CD14-positive monocyte (primary cell): ENCODE results near the gene TBC1D19. TPM values are rescaled to one million over a fixed set of nuclear protein-coding genes. Genes with fewer than 3 reads are reported as not detected.

Experiments used
- DNase-seq, 3 donors: peaks; one replicate each; pipeline ENCODE4 v3.0.0-alpha.2; 2011 to 2022
- H2AFZ ChIP-seq: 2 replicates; pipeline ENCODE4 v1.6.0; 2012; ENCODE audit warnings: mild to moderate bottlenecking, low read depth, low read length, inconsistent platforms; ENCODE audit not compliant: insufficient read depth, poor library complexity, severe bottlenecking
- H3K27ac ChIP-seq, 2 donors: 1 replicate in 1 of 2; 2 replicates in 1 of 2; pipeline ENCODE4 v1.5.1; 2012 to 2013; ENCODE audit warnings: low read length in 2 of 2, control low read depth in 1 of 2, inconsistent platforms in 1 of 2, low read depth in 1 of 2, mild to moderate bottlenecking in 1 of 2
- H3K27me3 ChIP-seq, 2 donors: one replicate each; pipeline versions ENCODE4 v1.6.0 to v1.6.1; 2011 to 2013; ENCODE audit warnings: low read length in 2 of 2; ENCODE audit not compliant: control insufficient read depth in 2 of 2, insufficient read depth in 2 of 2
- H3K36me3 ChIP-seq, 2 donors: replicated peaks in 1 of 2; 1 replicate in 1 of 2; 2 replicates in 1 of 2; pipeline versions ENCODE4 v1.5.1 to v1.6.1; 2012 to 2013; ENCODE audit warnings: low read length in 2 of 2, control low read depth in 1 of 2, inconsistent platforms in 1 of 2, mild to moderate bottlenecking in 1 of 2; ENCODE audit not compliant: insufficient read depth in 2 of 2, control insufficient read depth in 1 of 2
- H3K4me1 ChIP-seq, 2 donors: 1 replicate in 1 of 2; 2 replicates in 1 of 2; pipeline versions ENCODE4 v1.5.1 to v1.6.1; 2012 to 2013; ENCODE audit warnings: low read length in 2 of 2, control low read depth in 1 of 2, inconsistent platforms in 1 of 2, mild to moderate bottlenecking in 1 of 2, moderate library complexity in 1 of 2; ENCODE audit not compliant: insufficient read depth in 2 of 2, control insufficient read depth in 1 of 2
- H3K4me2 ChIP-seq: replicated peaks from 2 replicates; pipeline ENCODE3; 2012; ENCODE audit warnings: low read length, moderate library complexity, mild to moderate bottlenecking; ENCODE audit not compliant: poor library complexity, severe bottlenecking; ENCODE audit errors: extremely low read depth
- H3K4me3 ChIP-seq, 3 experiments: fragments of 200-600 bp in 1 of 3; sonication (generic) in 1 of 3; replicated peaks in 1 of 3; 1 replicate in 2 of 3; 2 replicates in 1 of 3; pipeline ENCODE4 v1.5.1; 2011 to 2013; ENCODE audit warnings: low read length in 3 of 3, mild to moderate bottlenecking in 3 of 3, control low read depth in 2 of 3, low read depth in 2 of 3, inconsistent platforms in 1 of 3, moderate library complexity in 1 of 3
- H3K79me2 ChIP-seq: 2 replicates; pipeline ENCODE4 v1.6.0; 2012; ENCODE audit warnings: mild to moderate bottlenecking, control low read depth, inconsistent platforms, low read length, moderate library complexity; ENCODE audit not compliant: insufficient read depth
- H3K9ac ChIP-seq: 2 replicates; pipeline ENCODE4 v1.6.0; 2017; ENCODE audit warnings: low read length, mild to moderate bottlenecking; ENCODE audit not compliant: insufficient read depth, poor library complexity, severe bottlenecking
- H3K9me3 ChIP-seq, 2 donors: replicated peaks in 1 of 2; 1 replicate in 1 of 2; 2 replicates in 1 of 2; pipeline versions ENCODE4 v1.5.1 to v1.6.1; 2012 to 2013; ENCODE audit warnings: low read length in 2 of 2, control low read depth in 1 of 2; ENCODE audit not compliant: control insufficient read depth in 1 of 2, insufficient read depth in 1 of 2
- H4K20me1 ChIP-seq: 2 replicates; pipeline ENCODE4 v1.6.0; 2012; ENCODE audit warnings: mild to moderate bottlenecking, low read length, control low read depth, moderate library complexity; ENCODE audit not compliant: insufficient read depth
- H3K27ac Mint-ChIP-seq, 7 donors: one replicate each; pipeline ENCODE4 v1.8.0; 2020; ENCODE audit warnings: mild to moderate bottlenecking in 7 of 7, mixed read lengths in 7 of 7, moderate library complexity in 6 of 7, inconsistent platforms in 2 of 7
- H3K27me3 Mint-ChIP-seq, 3 donors: one replicate each; pipeline ENCODE4 v1.8.0; 2021 to 2022; ENCODE audit warnings: low read depth in 3 of 3, mild to moderate bottlenecking in 3 of 3, mixed read lengths in 3 of 3, moderate library complexity in 3 of 3, inconsistent platforms in 1 of 3
- H3K36me3 Mint-ChIP-seq, 2 donors: one replicate each; pipeline ENCODE4 v1.8.0; 2020; ENCODE audit warnings: mixed read lengths in 2 of 2, inconsistent platforms in 1 of 2, mild to moderate bottlenecking in 1 of 2
- H3K4me1 Mint-ChIP-seq: one replicate; pipeline ENCODE4 v1.8.0; 2020; ENCODE audit warnings: mild to moderate bottlenecking, mixed read lengths
- H3K4me3 Mint-ChIP-seq, 2 donors: one replicate each; pipeline ENCODE4 v1.8.0; 2020; ENCODE audit warnings: mild to moderate bottlenecking in 2 of 2, mixed read lengths in 2 of 2, moderate library complexity in 1 of 2
- H3K9me3 Mint-ChIP-seq, 7 donors: one replicate each; pipeline ENCODE4 v1.8.0; 2020 to 2022; ENCODE audit warnings: mixed read lengths in 7 of 7, mild to moderate bottlenecking in 6 of 7, moderate library complexity in 6 of 7, inconsistent platforms in 2 of 7
- whole genome bisulfite sequencing: methylation state at CpG from one replicate; pipeline ENCODE4 v1.1.5; 2013; ENCODE audit warnings: missing lambda C conversion rate; ENCODE audit not compliant: insufficient coverage; 5-methylcytosine and 5-hydroxymethylcytosine counted together
- intact Hi-C, 2 donors: fragments of 100-400 bp; cut with micrococcal nuclease; formaldehyde crosslinking; loops; one replicate each; pipeline versions ENCODE4 v1.15.0 to v1.15.1; 2023
- polyA plus RNA-seq, 3 donors: library from polyadenylated mRNA; depleted of rRNA in 1 of 3; unstranded in 2 of 3; stranded (reverse) in 1 of 3; fragments of 300-500 nt in 2 of 3; fragments of >200 nt in 1 of 3; fragmentation: Illumina TruSeq in 2 of 3; gene quantifications; 1 replicate in 2 of 3; 2 replicates in 1 of 3; pipeline ENCODE4 v1.2.3, GENCODE V29; 2012 to 2021
- TF ChIP-seq, protein P1 (sequence below): fragments of 200-600 bp; IDR thresholded peaks from one replicate; pipeline ENCODE4 v1.8.0; 2022; ENCODE audit warnings: antibody characterized with exemption, mild to moderate bottlenecking

Gene TBC1D19
- polyA plus RNA-seq, 3 donors: 0.19 to 0.84 (median 0.33) TPM

DNA sequence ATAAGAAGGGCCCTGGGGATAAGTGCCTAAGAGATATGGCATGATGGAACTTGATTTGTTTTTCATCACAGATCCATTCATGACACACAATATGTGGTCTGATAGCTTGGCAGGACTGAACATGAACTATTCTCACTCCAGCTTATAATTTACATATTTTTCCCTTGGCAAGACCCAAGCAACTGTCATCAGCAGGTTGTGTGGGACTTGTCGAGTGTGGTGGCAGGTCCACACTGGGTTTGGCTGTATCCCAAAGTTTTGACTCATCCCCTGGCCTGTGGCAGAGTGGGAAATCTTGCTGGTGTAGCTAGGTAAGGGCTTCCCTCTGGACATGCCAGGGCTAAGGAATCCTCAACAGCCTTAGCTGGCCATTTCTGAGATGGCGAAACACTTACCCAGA is 195.8 kb downstream of the TBC1D19 start:
- WGBS: no CpG with 5 or more reads among the region's 2 CpGs
- intact Hi-C loops: no loop called here
- Histone ChIP-seq H2AFZ (no peak overlapping the region), H3K79me2 (no peaks in the 10 kb centered on the region), H3K9ac (no peak overlapping the region), H3K36me3 (no peaks in the 10 kb centered on the region), H3K27ac (no peak overlapping the region), H3K4me3 (no peak overlapping the region), H3K4me2 (no peak overlapping the region), H3K27me3 (no peaks in the 10 kb centered on the region), H4K20me1 (no peaks in the 10 kb centered on the region), H3K4me1 (no peaks in the 10 kb centered on the region), H3K9me3 (no peaks in the 10 kb centered on the region)
- Mint-ChIP-seq H3K36me3 (peaks cover 0 to 2% of the 10 kb centered on the region in 2 donors), H3K27ac (no peak overlapping the region), H3K9me3 (peaks cover 0 to 2% (median 0%) of the 10 kb centered on the region in 7 donors), H3K4me3 (no peak overlapping the region), H3K4me1 (no peaks in the 10 kb centered on the region), H3K27me3 (peaks cover 1 to 3% (median 2%) of the 10 kb centered on the region in 3 donors)
- TF ChIP-seq, protein P1, sequence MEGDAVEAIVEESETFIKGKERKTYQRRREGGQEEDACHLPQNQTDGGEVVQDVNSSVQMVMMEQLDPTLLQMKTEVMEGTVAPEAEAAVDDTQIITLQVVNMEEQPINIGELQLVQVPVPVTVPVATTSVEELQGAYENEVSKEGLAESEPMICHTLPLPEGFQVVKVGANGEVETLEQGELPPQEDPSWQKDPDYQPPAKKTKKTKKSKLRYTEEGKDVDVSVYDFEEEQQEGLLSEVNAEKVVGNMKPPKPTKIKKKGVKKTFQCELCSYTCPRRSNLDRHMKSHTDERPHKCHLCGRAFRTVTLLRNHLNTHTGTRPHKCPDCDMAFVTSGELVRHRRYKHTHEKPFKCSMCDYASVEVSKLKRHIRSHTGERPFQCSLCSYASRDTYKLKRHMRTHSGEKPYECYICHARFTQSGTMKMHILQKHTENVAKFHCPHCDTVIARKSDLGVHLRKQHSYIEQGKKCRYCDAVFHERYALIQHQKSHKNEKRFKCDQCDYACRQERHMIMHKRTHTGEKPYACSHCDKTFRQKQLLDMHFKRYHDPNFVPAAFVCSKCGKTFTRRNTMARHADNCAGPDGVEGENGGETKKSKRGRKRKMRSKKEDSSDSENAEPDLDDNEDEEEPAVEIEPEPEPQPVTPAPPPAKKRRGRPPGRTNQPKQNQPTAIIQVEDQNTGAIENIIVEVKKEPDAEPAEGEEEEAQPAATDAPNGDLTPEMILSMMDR: no peak
- no peak for DNase-seq

- Histone ChIP-seq H4K20me1 (no peaks in the 10 kb centered on the region), H3K4me1 (no peaks in the 10 kb centered on the region), H3K9ac (no peak overlapping the region), H3K9me3 (no peaks in the 10 kb centered on the region), H3K36me3 (no peaks in the 10 kb centered on the region), H3K27me3 (no peaks in the 10 kb centered on the region), H3K4me2 (no peak overlapping the region), H3K27ac (no peak overlapping the region), H2AFZ (no peak overlapping the region), H3K79me2 (no peaks in the 10 kb centered on the region), H3K4me3 (no peak overlapping the region)
- Mint-ChIP-seq H3K4me3 (no peak overlapping the region), H3K27me3 (peaks cover 1 to 3% (median 2%) of the 10 kb centered on the region in 3 donors), H3K36me3 (peaks cover 0 to 2% of the 10 kb centered on the region in 2 donors), H3K27ac (no peak overlapping the region), H3K4me1 (peaks cover 2% of the 10 kb centered on the region), H3K9me3 (peaks cover 0 to 2% (median 0%) of the 10 kb centered on the region in 7 donors)
- TF ChIP-seq, protein P1: no peak
- intact Hi-C loops: no loop called here
- 100% methylated on average over 1 of the region's 1 CpG for WGBS
- no peak for DNase-seq
Observed at GRCh38 chr4:26780539-26780938, 196.7 kb downstream of the TBC1D19 start.
